SK-N-SH treated with all-trans-retinoic acid at 6 μM for 48 hours (cell line): ENCODE results near the gene PITPNC1.

Experiments used
- ARNTL ChIP-seq: fragments of 450-650 bp; formaldehyde crosslinking; IDR thresholded peaks from 2 replicates; pipeline ENCODE4 v1.5.0; 2020; ENCODE audit warnings: low read depth, mild to moderate bottlenecking, moderate library complexity, borderline replicate concordance
- BACH2 ChIP-seq: fragments of 250-450 bp; sonication (Bioruptor Pico); IDR thresholded peaks from 2 replicates; pipeline ENCODE4 v1.9.0; 2021; ENCODE audit warnings: mild to moderate bottlenecking, borderline replicate concordance
- ESRRG ChIP-seq: fragments of 250-450 bp; sonication (Bioruptor Pico); IDR thresholded peaks from 2 replicates; pipeline ENCODE4 v1.6.1; 2021; ENCODE audit warnings: mild to moderate bottlenecking
- OSR1 ChIP-seq: fragments of 250-450 bp; sonication (Bioruptor Pico); IDR thresholded peaks from 2 replicates; pipeline ENCODE4 v1.8.0; 2022; ENCODE audit warnings: moderate library complexity, mild to moderate bottlenecking, inconsistent platforms
- TCF4 ChIP-seq: fragments of 250-450 bp; sonication (Bioruptor Pico); IDR thresholded peaks from 2 replicates; pipeline ENCODE4 v1.8.0; 2021; ENCODE audit warnings: mild to moderate bottlenecking, moderate library complexity, borderline replicate concordance
- ZC3H10 ChIP-seq: fragments of 250-450 bp; sonication (Bioruptor Pico); IDR thresholded peaks from 2 replicates; pipeline ENCODE4 v1.5.1; 2021; ENCODE audit warnings: mild to moderate bottlenecking, moderate library complexity
- ZNF565 ChIP-seq: fragments of 450-650 bp; formaldehyde crosslinking; conservative IDR thresholded peaks from 2 replicates; pipeline ENCODE4 v1.5.0; 2020; ENCODE audit warnings: low read depth, mild to moderate bottlenecking, moderate library complexity
- ZNF70 ChIP-seq: fragments of 450-650 bp; formaldehyde crosslinking; IDR thresholded peaks from 2 replicates; pipeline ENCODE4 v1.5.0; 2020; ENCODE audit warnings: mild to moderate bottlenecking, moderate library complexity
- TF ChIP-seq, protein P1 (sequence below): fragments of 250-450 bp; sonication (Bioruptor Pico); IDR thresholded peaks from 2 replicates; pipeline ENCODE4 v1.5.1; 2020; ENCODE audit warnings: low read depth, mild to moderate bottlenecking, moderate library complexity
- TF ChIP-seq, protein P2 (sequence below): fragments of 250-450 bp; sonication (Bioruptor Pico); IDR thresholded peaks from 2 replicates; pipeline ENCODE4 v1.8.0; 2020; ENCODE audit warnings: mild to moderate bottlenecking, moderate library complexity, borderline replicate concordance
- TF ChIP-seq, protein P3 (sequence below): fragments of 250-450 bp; sonication (Bioruptor Pico); IDR thresholded peaks from 2 replicates; pipeline ENCODE4 v1.5.1; 2021; ENCODE audit warnings: mild to moderate bottlenecking, moderate library complexity
- TF ChIP-seq, protein P4 (sequence below): fragments of 250-450 bp; sonication (Bioruptor Pico); IDR thresholded peaks from 2 replicates; pipeline ENCODE4 v1.8.0; 2021; ENCODE audit warnings: low read depth, mild to moderate bottlenecking, moderate library complexity, borderline replicate concordance

DNA sequence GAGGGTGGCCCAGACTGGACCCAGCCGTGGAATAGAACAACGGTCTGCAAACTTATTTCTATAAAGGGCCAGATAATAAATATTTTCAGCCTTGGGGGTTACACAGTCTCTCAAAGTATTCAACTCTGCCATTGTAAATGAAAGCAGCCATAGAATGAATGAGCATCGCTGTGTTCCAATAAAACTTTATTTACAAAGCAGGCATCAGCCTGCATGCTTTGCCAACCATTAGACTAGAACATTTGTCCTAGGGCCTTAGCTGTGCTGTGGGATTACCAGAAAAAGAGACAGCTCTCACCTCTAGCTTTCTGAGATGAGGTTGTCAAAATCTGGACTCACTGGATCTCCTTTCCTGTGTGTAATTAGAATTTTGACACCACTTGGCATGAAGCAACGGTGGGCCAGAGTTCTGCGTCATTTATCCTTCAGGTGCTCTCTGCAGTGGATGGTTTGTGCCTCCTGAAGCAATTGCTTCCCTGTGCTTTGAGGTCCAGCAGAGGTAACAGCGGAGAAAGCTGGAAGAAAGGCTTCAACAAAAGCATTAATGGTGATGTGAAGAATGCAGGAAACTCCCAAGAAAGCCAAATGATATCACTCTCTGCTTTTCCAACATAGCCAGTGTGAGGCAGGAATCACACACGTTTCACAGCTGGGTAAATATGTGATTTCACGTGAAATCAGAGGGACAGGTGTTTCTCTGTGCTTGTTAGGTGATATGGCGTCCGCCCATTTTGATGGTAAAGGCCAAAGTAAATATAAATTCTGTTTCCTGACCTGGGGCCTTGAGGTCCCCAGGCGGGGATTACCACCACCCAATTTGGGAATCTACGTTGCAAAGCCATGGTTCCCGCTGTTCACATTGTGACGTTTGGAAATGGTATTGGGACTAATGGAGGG lies 148.4 kb downstream of the PITPNC1 start:
- no peak for TF ChIP-seq ARNTL (CRISPR knock-in tag)
- no peak for TF ChIP-seq ZNF565 (CRISPR knock-in tag)
- no peak for TF ChIP-seq ESRRG (CRISPR knock-in tag)
- TF ChIP-seq TCF4, result no peak
- TF ChIP-seq BACH2, result no peak
- TF ChIP-seq, protein P1, sequence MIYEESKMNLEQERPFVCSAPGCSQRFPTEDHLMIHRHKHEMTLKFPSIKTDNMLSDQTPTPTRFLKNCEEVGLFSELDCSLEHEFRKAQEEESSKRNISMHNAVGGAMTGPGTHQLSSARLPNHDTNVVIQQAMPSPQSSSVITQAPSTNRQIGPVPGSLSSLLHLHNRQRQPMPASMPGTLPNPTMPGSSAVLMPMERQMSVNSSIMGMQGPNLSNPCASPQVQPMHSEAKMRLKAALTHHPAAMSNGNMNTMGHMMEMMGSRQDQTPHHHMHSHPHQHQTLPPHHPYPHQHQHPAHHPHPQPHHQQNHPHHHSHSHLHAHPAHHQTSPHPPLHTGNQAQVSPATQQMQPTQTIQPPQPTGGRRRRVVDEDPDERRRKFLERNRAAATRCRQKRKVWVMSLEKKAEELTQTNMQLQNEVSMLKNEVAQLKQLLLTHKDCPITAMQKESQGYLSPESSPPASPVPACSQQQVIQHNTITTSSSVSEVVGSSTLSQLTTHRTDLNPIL (CRISPR knock-in tag), result no peak
- TF ChIP-seq, protein P2, sequence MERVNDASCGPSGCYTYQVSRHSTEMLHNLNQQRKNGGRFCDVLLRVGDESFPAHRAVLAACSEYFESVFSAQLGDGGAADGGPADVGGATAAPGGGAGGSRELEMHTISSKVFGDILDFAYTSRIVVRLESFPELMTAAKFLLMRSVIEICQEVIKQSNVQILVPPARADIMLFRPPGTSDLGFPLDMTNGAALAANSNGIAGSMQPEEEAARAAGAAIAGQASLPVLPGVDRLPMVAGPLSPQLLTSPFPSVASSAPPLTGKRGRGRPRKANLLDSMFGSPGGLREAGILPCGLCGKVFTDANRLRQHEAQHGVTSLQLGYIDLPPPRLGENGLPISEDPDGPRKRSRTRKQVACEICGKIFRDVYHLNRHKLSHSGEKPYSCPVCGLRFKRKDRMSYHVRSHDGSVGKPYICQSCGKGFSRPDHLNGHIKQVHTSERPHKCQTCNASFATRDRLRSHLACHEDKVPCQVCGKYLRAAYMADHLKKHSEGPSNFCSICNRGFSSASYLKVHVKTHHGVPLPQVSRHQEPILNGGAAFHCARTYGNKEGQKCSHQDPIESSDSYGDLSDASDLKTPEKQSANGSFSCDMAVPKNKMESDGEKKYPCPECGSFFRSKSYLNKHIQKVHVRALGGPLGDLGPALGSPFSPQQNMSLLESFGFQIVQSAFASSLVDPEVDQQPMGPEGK (CRISPR knock-in tag), result no peak
- TF ChIP-seq OSR1 (CRISPR knock-in tag), result no peak
- no peak for TF ChIP-seq ZNF70 (CRISPR knock-in tag)
- TF ChIP-seq ZC3H10 (CRISPR knock-in tag), result no peak
- TF ChIP-seq, protein P3, sequence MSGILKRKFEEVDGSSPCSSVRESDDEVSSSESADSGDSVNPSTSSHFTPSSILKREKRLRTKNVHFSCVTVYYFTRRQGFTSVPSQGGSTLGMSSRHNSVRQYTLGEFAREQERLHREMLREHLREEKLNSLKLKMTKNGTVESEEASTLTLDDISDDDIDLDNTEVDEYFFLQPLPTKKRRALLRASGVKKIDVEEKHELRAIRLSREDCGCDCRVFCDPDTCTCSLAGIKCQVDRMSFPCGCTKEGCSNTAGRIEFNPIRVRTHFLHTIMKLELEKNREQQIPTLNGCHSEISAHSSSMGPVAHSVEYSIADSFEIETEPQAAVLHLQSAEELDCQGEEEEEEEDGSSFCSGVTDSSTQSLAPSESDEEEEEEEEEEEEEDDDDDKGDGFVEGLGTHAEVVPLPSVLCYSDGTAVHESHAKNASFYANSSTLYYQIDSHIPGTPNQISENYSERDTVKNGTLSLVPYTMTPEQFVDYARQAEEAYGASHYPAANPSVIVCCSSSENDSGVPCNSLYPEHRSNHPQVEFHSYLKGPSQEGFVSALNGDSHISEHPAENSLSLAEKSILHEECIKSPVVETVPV (CRISPR knock-in tag), result no peak
- TF ChIP-seq, protein P4, sequence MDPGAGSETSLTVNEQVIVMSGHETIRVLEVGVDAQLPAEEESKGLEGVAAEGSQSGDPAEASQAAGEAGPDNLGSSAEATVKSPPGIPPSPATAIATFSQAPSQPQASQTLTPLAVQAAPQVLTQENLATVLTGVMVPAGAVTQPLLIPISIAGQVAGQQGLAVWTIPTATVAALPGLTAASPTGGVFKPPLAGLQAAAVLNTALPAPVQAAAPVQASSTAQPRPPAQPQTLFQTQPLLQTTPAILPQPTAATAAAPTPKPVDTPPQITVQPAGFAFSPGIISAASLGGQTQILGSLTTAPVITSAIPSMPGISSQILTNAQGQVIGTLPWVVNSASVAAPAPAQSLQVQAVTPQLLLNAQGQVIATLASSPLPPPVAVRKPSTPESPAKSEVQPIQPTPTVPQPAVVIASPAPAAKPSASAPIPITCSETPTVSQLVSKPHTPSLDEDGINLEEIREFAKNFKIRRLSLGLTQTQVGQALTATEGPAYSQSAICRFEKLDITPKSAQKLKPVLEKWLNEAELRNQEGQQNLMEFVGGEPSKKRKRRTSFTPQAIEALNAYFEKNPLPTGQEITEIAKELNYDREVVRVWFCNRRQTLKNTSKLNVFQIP, result no peak
